Femur (tissue), 1 donor: ENCODE measurements around the gene KMT2A.

ENCODE experiments used
- DNase-seq: peaks from one replicate; pipeline ENCODE4 v3.0.0-alpha.2; 2017

Gene KMT2A

GRCh38 chr11:118488480-118489109, 52.3 kb downstream of the KMT2A start:
- peak; percentile 85 for DNase-seq

DNA sequence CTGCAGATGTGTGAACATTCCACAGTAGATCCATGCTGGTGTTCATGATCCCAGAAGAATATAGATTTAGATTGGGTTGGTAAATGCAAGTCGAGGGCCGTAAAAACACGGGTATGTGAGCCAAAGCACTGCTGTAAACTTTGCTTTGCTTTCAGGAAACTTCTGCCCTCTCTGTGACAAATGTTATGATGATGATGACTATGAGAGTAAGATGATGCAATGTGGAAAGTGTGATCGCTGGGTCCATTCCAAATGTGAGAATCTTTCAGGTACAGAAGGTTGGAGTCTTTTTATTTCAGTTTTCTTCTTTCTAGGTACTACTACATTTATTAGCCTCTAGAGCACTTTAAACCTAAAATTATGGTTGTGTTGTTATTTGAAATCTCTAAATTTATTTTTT, 54.7 kb downstream of the KMT2A start:
- DNase-seq, result no peak

DNA sequence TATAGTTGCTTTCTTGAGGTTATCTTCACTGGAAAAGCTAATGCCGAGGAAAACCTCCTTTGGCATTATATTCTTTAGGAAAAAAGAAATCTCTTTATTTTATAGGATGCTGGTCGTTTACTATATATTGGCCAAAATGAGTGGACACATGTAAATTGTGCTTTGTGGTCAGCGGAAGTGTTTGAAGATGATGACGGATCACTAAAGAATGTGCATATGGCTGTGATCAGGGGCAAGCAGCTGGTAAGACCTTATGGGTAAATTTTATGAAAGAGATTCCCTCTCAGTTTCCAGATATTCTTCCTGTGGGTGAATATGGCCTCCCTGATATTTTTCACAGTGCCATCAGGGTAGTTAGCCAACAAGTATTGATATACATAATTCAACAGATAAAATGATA, 61.5 kb downstream of the KMT2A start:
- no peak for DNase-seq

GRCh38 chr11:118503216-118503615, 66.9 kb downstream of the KMT2A start:
- DNase-seq, result no peak

GRCh38 chr11:118511601-118512000, 75.3 kb downstream of the KMT2A start:
- DNase-seq, result no peak

DNA sequence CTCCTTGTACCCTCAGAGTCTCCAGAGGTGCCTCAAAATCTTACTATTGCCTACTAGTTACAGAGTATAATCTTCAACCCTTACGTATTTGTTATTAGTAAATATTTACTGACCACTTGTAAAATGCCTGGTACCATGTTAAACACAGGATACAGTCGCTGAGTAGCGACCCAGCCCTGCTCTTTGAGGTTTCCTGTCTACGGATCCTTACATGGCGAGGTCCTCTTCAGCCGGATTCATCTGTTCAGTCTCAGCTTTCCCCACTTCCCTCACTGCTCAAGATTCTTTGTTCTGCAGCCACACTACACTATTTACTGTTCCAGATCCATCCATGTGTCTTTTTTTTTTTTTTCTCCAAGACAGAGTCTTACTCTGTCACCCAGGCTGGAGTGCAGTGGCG, 77.8 kb downstream of the KMT2A start:
- no peak for DNase-seq

DNA sequence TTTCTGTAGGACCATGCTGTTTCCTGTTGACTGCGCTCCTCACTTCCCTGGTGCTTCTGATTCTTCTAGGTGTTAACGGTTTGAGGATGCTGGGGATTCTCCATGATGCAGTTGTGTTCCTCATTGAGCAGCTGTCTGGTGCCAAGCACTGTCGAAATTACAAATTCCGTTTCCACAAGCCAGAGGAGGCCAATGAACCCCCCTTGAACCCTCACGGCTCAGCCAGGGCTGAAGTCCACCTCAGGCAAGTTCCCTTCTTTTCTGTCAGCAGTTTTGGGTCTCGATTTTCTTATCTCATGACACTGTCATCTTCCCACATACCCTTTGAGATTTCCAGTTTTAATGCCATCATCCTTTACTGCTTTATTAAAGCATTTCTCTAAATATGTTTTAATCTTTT, 83.3 kb downstream of the KMT2A start:
- no peak for DNase-seq

GRCh38 chr11:118521892-118522311, 85.6 kb downstream of the KMT2A start:
- peak; percentile 38 for DNase-seq

- DNase-seq, result peak; percentile 34
Observed at GRCh38 chr11:118522571-118523072, 86.3 kb downstream of the KMT2A start.

- no peak for DNase-seq
Observed at GRCh38 chr11:118524356-118524755, 88.1 kb downstream of the KMT2A start.

- peak; percentile 20 for DNase-seq
Observed at GRCh38 chr11:118524757-118525470, 88.6 kb downstream of the KMT2A start.

DNA sequence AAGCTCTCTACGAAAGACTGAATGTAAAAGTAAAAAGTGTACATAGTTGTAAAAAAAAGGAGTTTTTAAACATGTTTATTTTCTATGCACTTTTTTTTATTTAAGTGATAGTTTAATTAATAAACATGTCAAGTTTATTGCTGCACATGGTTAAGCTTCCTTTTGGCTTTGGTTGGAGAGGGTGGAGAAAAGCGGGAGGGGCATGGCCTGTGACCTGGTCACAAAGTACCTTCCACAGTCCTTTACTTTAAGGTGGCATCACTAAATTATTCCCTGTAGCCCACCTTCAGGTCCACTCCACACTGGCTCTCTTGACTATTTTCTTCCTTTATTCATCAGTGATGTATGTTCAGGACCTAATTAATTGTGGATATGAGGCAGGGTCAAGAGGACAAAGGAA, 90.4 kb downstream of the KMT2A start:
- no peak for DNase-seq

- no peak for DNase-seq
Observed at GRCh38 chr11:118527109-118527508, 90.8 kb downstream of the KMT2A start, which contains the start of gene TTC36. Gene TTC36, plus strand, starts transcription at chr11:118527474. Its CDS starts 21 bp downstream, at chr11:118527495.

GRCh38 chr11:118528511-118528910, 92.2 kb downstream of the KMT2A start:
- DNase-seq, result no peak

DNA sequence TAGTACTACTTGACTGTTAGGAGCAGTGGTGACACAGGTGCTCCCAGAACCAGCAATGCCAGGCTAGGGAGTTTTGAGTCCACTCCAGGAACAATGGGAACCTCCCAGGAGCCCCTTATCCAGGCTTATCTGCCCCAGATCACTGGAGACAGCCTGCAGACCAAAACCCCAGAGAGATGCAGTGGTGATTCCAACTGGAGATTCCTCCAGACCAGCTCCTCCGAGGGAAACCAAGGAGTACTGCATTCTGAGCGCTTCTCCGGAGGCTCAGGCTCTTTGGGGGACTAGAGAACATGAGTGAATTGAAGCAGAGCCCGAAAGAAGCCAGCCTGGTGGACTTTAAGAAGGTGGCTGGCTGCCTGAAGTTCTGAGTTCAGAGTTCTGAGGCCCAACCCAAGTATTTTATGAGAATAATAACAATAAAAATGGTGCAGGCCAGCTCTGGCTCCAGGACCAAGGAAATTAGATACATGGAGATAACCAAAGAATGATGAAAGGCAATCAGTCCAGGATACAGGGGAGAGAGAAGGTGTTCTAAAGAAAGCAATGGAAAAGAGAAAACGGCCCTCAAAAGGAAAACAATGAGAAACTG, 93.4 kb downstream of the KMT2A start:
- no peak for DNase-seq

- peak; percentile 44 for DNase-seq
Observed at GRCh38 chr11:118530180-118530682, 93.9 kb downstream of the KMT2A start.

DNA sequence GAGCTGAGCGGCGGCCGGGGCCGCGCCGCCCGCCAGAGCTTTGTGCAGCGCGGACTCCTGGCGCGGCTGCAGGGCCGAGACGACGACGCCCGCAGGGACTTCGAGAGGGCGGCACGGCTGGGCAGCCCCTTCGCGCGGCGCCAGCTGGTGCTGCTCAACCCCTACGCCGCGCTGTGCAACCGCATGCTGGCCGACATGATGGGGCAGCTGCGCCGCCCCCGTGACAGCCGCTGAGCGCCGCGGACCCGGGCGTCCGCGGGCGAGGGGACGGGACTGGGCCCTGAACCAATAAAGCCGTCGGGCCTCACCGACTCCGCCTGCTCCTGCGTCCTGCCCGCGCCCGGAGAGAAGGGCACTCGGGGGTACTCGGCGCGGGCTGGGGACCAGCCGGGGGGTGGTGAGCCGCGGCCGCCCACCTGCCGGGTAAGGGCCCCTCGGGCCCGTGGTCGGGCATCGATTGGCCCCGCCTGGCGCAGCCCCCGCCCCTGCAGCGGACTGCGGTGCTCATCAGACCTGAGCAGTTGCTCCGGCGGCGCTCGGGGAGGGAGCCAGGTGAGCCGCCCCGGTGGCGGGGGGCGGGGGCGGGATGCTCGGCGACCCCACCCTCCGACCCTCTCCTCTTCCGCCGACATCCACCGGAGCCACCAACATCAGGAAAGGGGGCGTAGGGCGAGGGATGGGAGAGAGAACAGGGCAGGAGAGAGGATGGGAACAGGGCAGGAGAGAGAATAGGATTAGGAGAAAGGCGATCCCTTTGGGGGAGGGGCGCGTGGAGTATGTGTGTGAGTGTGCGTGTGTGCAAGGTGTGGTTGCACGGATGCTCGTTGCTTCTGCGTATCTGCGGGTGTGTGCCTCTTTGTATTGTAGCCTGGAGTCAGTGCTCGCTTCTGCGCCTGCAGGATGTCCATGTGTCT, 94.6 kb downstream of the KMT2A start, which contains the start of gene TMEM25:
Gene TMEM25, plus strand, starts transcription at position 510 of the 914 bp plus-strand sequence. CDS start 610 bp downstream, outside the sequence.
- DNase-seq, result peak; percentile 78

DNA sequence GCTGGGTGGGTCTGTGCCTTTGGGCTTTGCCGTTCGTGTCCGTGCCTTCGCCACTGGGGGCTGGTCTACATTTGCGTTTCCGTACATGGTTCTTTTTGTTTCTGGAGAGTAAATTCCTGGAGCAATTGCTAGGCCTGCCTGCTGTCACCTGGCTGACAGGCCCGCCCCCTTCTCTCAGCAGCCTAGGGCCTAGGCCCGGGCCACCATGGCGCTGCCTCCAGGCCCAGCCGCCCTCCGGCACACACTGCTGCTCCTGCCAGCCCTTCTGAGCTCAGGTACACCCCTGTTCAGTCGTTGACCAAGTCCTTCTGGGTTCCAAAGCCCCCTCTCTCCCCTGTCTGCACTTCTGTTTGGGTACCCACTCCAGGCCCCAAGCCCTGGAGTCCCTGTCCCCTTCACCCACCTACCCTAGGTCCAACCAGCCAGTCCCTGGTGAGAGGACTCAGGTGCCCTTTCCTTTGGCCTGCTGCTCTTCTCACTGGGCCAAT, 95.3 kb downstream of the KMT2A start:
- no peak for DNase-seq

DNA sequence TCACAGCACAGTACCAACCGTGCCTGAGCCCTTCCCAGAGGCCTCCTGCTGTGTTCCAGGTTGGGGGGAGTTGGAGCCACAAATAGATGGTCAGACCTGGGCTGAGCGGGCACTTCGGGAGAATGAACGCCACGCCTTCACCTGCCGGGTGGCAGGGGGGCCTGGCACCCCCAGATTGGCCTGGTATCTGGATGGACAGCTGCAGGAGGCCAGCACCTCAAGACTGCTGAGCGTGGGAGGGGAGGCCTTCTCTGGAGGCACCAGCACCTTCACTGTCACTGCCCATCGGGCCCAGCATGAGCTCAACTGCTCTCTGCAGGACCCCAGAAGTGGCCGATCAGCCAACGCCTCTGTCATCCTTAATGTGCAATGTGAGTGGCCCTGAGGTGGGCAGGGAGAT, 95.8 kb downstream of the KMT2A start:
- no peak for DNase-seq

- no peak for DNase-seq
Observed at GRCh38 chr11:118532852-118533768, 96.8 kb downstream of the KMT2A start.
